Activated naive CD4-positive, alpha-beta T cell treated with anti-CD3 and anti-CD28 coated beads, Interleukin-2, amount 50 U/mL, for 72 hours (primary cell): ENCODE data around the gene SCFD1. TPM values are rescaled to one million over a fixed set of nuclear protein-coding genes. Genes with fewer than 3 reads are reported as not detected.
A peak's percentile ranks its signal among the peaks of the same experiment; 100 is the strongest.
"Not testable (repeated sequence)": the region's sequence is repeated elsewhere in the genome, so short reads cannot be mapped to it uniquely, and the experiment has no call there.

Experiments used
- ATAC-seq, 2 donors: fragments of 150-1000 bp; cut with Tn5 transposase; 2 replicates each; pipeline ENCODE4 v1.10.0; 2021; ENCODE audit warnings: mild to moderate bottlenecking in 2 of 2, moderate library complexity in 2 of 2
- DNase-seq, 2 donors: peaks; one replicate each; pipeline ENCODE4 v3.0.0; 2021 to 2022; ENCODE audit warnings: low spot score in 2 of 2
- H3K27ac Mint-ChIP-seq, 2 donors: one replicate each; pipeline ENCODE4 v1.8.0; 2022; ENCODE audit warnings: mild to moderate bottlenecking in 2 of 2, mixed read lengths in 2 of 2
- H3K36me3 Mint-ChIP-seq, 2 donors: one replicate each; pipeline ENCODE4 v1.8.0; 2022; ENCODE audit warnings: mixed read lengths in 2 of 2
- H3K9me3 Mint-ChIP-seq, 2 donors: one replicate each; pipeline ENCODE4 v1.8.0; 2022; ENCODE audit warnings: mixed read lengths in 2 of 2
- total RNA-seq, 2 donors: library from RNA; stranded (reverse); gene quantifications; one replicate each; pipeline ENCODE4 v1.2.3, GENCODE V29; 2022

Gene SCFD1
- total RNA-seq, 2 donors from 2014 or later: 49.9 to 60.2 TPM

DNA sequence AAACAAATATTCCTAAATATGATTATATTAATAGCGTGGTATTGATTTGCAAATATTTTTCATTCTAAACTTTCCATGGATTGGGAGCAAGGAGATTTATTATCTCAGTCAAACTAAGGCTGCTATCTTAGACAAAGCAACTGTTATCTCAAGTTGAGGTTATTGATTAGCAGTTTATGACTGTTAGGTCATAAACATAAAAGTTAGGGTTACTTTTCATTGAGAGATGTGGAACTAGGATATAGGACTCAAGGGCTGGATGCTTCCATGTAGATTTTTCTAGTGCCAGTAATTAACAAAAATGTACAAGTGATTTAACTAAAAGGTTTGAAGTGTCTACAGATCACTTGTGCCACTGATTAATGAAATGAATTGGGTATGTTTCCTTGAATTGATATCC, 19.1 kb downstream of the SCFD1 start:
- no peak for ATAC-seq
- H3K9me3 Mint-ChIP-seq: peaks cover 0 to 4% of the 10 kb centered on the region in 2 donors
- DNase-seq: no peak
- H3K36me3 Mint-ChIP-seq: peaks cover 25 to 34% of the 10 kb centered on the region in 2 donors
- H3K27ac Mint-ChIP-seq: no peak overlapping the region

DNA sequence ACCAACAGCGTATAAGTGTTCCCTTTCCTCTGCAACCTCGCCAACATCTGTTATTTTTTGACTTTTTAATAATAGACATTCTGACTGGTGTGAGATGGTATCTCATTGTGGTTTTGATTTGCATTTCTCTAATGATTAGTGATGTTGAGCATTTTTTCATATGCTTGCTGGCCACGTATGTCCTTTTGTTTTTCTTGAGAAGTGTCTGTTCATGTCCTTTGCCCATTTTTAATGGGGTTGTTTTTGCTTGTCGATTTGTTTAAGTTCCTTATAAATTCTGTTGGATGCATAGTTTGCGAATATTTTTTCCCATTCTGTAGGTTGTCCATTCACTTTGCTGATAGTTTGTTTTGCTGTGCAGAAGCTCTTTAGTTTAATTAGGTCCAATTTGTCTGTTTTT, 22.3 kb downstream of the SCFD1 start:
- peaks cover 29 to 31% of the 10 kb centered on the region in 2 donors for H3K36me3 Mint-ChIP-seq
- not testable (repeated sequence) for DNase-seq, H3K27ac Mint-ChIP-seq, ATAC-seq, H3K9me3 Mint-ChIP-seq

DNA sequence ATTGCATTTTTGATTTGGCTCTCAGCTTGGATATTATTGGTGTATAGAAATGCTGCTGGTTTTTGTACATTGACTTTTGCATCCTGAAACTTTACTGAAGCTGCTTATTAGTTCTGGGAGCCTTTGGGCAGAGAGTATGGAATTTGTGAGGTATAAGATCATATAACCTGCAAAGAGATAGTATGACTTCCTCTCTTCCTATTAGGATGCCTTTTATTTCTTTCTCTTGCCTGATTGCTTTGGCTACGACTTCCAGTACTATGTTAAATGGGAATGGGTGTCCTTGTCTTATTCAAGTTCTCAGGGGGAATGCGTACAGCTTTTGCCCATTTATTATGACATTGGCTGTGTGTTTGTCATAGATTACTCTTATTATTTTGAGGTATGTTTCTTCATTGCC, 23.5 kb downstream of the SCFD1 start:
- H3K9me3 Mint-ChIP-seq: peaks cover 0 to 4% of the 10 kb centered on the region in 2 donors
- DNase-seq: no peak
- H3K27ac Mint-ChIP-seq: no peak overlapping the region
- peaks cover 34 to 35% of the 10 kb centered on the region in 2 donors for H3K36me3 Mint-ChIP-seq
- ATAC-seq: no peak

DNA sequence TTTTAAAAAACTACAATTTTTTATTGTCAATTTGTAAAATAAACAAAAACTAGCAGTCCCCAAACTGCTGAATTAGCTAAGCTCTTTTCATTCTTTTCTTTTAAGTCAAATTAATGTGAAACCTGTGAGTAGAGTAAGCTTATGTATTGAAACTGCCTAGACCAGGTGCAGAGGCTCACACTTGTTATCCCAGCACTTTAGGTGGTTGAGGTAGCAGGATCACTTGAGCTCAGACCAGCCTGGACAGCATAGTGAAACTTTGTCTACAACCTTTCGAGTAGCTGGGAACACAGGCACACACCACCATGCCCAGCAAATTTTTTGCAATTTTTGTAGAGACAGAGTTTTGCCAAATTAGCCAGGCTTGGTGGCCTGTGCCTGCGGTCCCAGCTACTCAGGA, 26.4 kb downstream of the SCFD1 start:
- Mint-ChIP-seq H3K36me3 (peaks cover 34 to 35% of the 10 kb centered on the region in 2 donors), H3K9me3 (peaks cover 0 to 4% of the 10 kb centered on the region in 2 donors), H3K27ac (no peak overlapping the region)
- no peak for DNase-seq
- ATAC-seq: no peak

DNA sequence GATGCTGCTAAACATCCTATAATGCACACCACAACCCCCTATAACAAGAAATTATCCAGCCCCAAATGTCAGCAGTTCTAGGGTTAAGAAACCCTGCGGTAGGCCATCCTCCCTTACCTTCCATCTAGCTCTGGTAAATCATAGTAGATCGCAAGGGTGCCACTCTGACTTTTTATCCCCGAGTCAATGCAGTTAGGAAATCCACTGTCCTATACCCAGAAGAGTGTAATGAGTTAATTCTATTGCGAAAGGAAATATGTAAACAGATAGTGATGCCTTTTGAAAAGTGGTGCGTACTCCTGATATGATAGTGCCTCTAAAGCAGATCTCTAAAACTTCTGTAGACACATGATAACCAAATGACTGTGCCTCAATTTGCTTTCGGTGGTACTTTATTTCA, 29.8 kb downstream of the SCFD1 start:
- no peak for DNase-seq
- Mint-ChIP-seq H3K9me3 (no peaks in the 10 kb centered on the region), H3K27ac (no peak overlapping the region), H3K36me3 (peaks cover 5% of the 10 kb centered on the region in 2 donors)
- no peak for ATAC-seq

DNA sequence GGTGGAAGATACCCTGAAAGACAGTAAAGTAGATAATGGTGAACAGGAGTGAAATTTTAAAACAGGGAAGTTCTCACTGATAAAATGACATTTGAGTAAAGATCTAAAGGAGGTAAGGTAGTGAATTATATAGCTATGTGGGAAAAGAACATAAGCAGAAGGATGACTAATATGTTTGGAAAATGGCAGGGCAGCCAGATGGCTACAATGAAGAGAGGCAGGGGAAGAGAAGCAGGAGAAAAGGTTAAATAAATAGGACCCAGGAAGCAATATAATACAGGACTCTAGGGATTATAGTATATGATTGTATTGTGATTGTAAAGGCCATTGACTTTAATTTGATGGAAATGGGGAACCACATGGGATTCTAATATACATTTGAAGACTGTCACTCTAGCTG, 33.0 kb downstream of the SCFD1 start:
- Mint-ChIP-seq H3K36me3 (peaks cover 2 to 4% of the 10 kb centered on the region in 2 donors), H3K27ac (no peak overlapping the region), H3K9me3 (no peaks in the 10 kb centered on the region)
- DNase-seq (no peak), ATAC-seq (no peak)

DNA sequence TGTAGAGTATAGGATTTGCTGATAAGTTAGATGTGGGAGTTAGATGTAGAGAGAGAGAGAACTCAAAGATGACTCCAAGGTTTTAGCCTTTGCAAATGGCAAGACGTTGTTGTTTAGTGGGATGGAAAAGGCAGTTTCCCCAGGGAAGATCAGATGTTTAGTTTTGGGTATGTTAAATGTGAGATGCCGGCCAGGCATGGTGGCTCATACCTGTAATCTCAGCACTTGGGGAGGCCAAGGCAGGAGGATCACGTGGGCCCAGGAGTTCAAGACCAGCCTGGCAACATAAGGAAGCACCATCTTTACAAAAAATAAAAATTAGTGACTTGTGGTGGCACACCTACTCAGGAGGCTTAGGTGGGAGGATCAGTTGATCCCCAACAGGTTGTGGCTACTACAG, 33.5 kb downstream of the SCFD1 start:
- no peaks in the 10 kb centered on the region for H3K9me3 Mint-ChIP-seq
- no peak for ATAC-seq
- no peak for DNase-seq
- no peak overlapping the region for H3K27ac Mint-ChIP-seq
- peaks cover 0 to 4% of the 10 kb centered on the region in 2 donors for H3K36me3 Mint-ChIP-seq

DNA sequence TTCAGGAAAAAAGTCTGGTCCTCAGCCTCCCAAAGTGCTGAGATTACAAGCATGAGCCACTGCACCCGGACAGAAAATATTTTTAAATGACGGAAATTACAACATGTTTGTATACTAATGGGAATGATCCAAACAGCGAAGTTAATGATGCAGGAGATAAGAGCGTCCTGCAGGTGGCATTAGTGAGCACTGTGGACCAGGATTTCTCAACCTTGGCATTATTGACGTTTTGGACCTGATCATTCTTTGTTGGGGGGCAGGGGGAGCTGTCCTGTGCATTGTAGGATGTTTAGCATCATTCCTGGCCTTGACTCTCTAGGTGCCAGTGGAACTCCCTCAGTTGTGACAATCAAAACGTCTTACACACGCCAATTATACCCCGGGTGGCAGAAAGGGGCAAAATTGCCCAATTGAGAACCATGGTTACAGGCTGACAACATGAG, 34.1 kb downstream of the SCFD1 start:
- DNase-seq (peak in 1 of 2 donors; percentile 20), ATAC-seq (no peak)
- Mint-ChIP-seq H3K27ac (no peak overlapping the region), H3K36me3 (peaks cover 0 to 4% of the 10 kb centered on the region in 2 donors), H3K9me3 (no peaks in the 10 kb centered on the region)

DNA sequence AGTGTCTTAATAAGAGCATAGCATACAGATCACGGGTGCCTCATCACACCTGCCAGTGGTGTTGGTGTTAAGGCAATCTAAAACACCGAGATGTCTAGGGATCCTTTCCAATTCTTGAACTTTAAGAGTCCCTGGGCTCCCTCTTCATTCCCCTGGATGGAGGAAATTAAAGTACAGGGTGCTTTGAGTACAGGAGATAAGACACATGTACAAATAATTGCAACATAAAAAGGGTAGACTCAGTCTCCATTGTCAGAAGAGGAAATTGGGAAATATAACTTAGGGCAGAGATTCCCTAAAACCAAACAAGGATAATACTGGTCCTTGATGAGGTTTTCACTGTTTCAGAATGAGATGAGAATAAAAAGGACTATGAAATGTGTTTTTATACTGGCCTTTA, 34.9 kb downstream of the SCFD1 start:
- DNase-seq: no peak
- H3K36me3 Mint-ChIP-seq: peaks cover under 1 to 4% of the 10 kb centered on the region in 2 donors
- ATAC-seq: no peak
- H3K27ac Mint-ChIP-seq: no peak overlapping the region
- H3K9me3 Mint-ChIP-seq: no peaks in the 10 kb centered on the region

DNA sequence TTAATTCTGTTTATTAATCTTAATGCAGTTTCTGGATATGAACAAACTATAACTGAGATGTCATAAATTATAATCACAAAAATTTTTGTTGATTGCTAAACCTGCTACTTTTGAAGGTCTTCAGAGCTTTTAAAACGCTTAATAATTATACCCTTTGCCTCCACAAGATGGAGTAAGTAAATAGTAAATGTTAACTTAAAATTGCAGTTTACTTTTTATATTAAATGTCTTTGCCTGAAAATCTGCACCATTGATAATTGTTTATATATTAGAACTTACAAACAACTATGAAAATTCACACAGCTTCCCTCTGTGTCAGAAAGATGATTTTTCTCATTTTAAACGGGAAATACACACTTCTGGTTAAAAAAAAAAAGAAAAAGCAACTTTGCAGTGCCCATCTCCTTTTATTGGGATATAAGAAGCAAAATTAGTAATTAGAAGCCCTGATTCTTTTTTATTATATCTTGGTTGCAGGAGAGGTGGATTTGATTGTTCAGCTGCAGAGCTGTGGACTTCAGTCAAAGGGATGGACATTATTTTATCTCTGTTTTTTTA, 35.6 kb downstream of the SCFD1 start:
- Mint-ChIP-seq H3K9me3 (no peaks in the 10 kb centered on the region), H3K36me3 (peaks cover 4 to 7% of the 10 kb centered on the region in 2 donors), H3K27ac (no peak overlapping the region)
- no peak for DNase-seq
- ATAC-seq: no peak

DNA sequence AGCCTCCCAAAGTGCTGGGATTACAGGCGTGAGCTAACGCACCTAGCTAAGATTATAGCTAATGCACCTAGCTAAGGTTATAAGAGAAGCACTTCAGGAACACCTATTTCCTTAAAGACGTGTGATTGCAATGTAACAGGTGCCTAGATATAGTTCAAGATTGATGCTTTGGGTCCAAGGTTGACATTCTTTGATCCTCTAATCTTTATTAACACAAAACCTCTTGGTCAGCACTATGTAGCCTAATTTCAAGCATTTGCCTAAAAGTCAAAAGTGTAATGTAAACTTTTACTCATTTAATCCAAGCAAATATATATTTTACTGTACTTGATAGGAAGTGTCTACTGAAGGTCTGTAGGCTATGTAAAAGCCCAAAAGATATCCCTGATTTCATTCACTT, 36.5 kb downstream of the SCFD1 start:
- H3K36me3 Mint-ChIP-seq: peaks cover 7 to 12% of the 10 kb centered on the region in 2 donors
- no peaks in the 10 kb centered on the region for H3K9me3 Mint-ChIP-seq
- ATAC-seq: no peak
- no peak overlapping the region for H3K27ac Mint-ChIP-seq
- DNase-seq: no peak

DNA sequence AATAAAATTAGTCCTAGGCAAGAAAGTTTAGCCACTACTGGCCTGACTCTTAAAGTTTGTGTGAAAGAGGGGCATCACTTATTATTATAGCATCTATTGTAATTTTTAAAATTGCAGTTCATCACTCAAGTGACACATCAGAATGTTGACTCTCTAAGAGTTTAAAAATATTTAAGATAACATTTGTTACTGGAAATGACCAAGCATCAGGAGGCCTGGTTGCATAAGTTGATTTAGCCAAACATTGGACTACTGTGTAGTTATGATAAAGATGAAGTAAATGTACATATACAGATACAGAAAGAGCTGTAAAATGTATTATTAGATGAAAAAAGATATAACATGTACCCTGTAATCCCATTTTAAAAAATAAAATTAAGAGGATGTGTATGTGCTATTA, 47.5 kb downstream of the SCFD1 start:
- ATAC-seq (no peak), DNase-seq (no peak)
- Mint-ChIP-seq H3K9me3 (peaks cover 9 to 12% of the 10 kb centered on the region in 2 donors), H3K36me3 (peaks cover 6 to 28% of the 10 kb centered on the region in 2 donors), H3K27ac (no peak overlapping the region)

DNA sequence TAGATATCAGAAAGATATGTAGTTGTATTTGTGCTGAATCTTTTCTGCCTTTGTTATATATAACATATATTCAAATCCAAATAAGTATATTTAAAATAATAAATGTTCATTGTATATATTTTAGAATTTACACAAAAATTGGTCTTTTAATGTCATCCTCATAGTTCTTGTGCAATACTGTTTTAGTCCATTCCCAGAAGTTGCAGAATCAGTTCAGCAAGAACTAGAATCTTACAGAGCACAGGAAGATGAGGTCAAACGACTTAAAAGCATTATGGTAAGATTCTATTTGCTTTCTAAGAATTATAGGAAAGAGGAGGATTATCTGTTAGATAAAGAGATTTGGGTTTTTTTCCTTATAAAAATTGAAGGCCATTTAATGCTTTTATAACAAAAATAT, 51.0 kb downstream of the SCFD1 start:
- ATAC-seq (no peak), DNase-seq (no peak)
- Mint-ChIP-seq H3K9me3 (no peaks in the 10 kb centered on the region), H3K27ac (no peak overlapping the region), H3K36me3 (peaks cover 0 to 12% of the 10 kb centered on the region in 2 donors)

DNA sequence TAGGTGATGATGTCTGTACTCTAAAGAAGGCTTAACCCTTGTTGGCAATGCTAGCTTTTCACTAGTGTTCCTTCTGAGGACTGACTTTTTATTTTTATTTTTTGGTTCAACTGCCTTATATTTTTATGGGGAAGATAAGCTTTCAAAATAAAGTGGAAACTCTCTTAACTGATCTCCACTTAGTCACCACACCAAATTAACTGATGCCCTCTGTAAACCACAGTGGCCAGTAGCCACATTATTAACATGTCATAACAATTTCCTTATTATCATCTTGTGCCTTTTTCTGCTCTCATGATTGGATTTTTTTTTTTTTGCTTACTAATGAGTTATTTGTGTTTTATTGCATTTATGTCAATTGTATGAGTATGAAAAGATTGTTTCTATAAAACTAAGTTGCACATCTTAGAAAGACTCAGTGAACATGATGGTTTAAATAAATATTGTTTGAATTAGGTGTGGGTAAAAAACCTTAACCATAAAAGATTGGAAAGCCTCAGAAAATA, 56.9 kb downstream of the SCFD1 start:
- no peak for DNase-seq
- Mint-ChIP-seq H3K27ac (no peak overlapping the region), H3K36me3 (peaks cover 14 to 15% of the 10 kb centered on the region in 2 donors), H3K9me3 (peaks cover 0 to 3% of the 10 kb centered on the region in 2 donors)
- ATAC-seq: no peak

DNA sequence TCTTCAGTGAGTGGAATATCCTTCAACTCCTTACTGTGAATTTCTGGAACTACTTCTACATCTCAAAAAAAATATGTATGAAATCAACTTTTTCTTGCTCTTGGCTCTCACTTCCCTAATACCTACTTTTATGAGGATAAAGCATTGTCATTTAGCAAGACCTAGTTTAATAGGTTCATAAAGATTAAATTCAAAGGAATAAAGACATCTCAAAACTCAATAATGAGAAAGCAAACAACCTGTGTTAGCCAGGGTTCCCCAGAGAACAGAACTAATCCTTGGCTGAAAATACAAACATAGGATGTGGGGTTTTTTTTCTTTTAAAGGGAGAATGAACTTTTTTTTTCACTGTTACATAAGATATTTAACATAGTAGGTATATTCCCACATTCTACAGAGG, 57.9 kb downstream of the SCFD1 start:
- no peak for DNase-seq
- Mint-ChIP-seq H3K36me3 (peaks cover 16 to 18% of the 10 kb centered on the region in 2 donors), H3K27ac (no peak overlapping the region), H3K9me3 (peaks cover 0 to 3% of the 10 kb centered on the region in 2 donors)
- ATAC-seq: no peak

DNA sequence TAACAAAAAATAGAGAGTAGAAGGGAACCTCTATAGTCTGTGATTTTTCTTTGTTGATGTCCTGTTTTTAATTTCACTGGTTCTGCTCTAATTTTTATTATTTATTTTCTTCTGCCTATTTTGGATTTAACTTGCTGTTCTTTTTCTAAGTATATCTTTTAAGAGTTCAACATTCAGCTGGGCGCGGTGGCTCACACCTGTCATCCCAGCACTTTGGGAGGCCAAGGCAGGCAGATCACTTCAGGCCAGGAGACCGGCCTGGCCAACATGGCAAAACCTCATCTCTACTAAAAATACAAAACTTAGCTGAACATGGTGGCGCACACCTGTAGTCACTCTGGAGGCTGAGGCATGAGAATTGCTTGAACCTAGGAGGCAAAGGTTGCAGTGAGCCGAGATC, 58.7 kb downstream of the SCFD1 start:
- ATAC-seq, H3K27ac Mint-ChIP-seq, DNase-seq, H3K9me3 Mint-ChIP-seq: not testable (repeated sequence)
- H3K36me3 Mint-ChIP-seq: peaks cover 16 to 18% of the 10 kb centered on the region in 2 donors

DNA sequence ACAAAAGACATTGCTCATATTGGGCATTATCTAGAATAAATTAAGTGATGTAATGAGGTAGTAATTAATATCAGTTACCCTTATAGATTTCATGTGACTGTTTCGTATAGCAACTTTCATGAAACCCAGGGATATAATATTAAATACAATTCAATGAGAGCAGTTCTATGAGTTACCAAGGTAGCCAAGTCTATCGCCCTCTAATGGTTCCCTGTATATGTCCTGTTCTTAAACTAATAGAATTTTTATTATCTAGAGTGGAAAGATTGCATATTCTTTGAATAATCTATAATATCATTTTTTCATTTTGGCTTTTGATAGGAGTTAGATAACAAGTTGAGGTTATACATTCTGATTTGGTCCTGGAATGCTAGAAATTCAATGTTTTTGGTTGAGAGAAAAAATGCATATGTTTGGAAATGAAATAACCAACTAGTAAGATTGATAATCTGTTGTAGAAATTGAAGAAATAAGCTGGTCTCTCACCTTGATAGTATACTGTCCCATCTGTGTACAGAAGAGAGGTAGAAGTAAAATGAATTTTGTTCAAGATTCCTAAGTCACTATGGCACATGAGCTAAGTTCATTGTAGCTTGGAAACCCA, 59.7 kb downstream of the SCFD1 start:
- H3K27ac Mint-ChIP-seq: no peak overlapping the region
- DNase-seq (no peak), ATAC-seq (no peak)
- H3K9me3 Mint-ChIP-seq: peaks cover 0 to 3% of the 10 kb centered on the region in 2 donors
- peaks cover 16 to 18% of the 10 kb centered on the region in 2 donors for H3K36me3 Mint-ChIP-seq
